Nephron progenitor cell (in vitro differentiated cells): ENCODE results near the gene CTXND1.

ENCODE experiments used
- DNase-seq: peaks from one replicate; pipeline ENCODE4 v3.0.0; 2021
- H3K27ac Mint-ChIP-seq: 2 replicates; pipeline ENCODE4 v1.8.0; 2021; ENCODE audit warnings: mild to moderate bottlenecking, moderate library complexity, mixed read lengths
- H3K27me3 Mint-ChIP-seq: 2 replicates; pipeline ENCODE4 v1.8.0; 2021; ENCODE audit warnings: mild to moderate bottlenecking, low read depth, mixed read lengths; ENCODE audit not compliant: poor library complexity
- H3K36me3 Mint-ChIP-seq: 2 replicates; pipeline ENCODE4 v1.8.0; 2021; ENCODE audit warnings: low read depth, mixed read lengths
- H3K4me1 Mint-ChIP-seq: 2 replicates; pipeline ENCODE4 v1.8.0; 2021; ENCODE audit warnings: mixed read lengths
- H3K4me3 Mint-ChIP-seq: 2 replicates; pipeline ENCODE4 v1.8.0; 2021; ENCODE audit warnings: mild to moderate bottlenecking, moderate library complexity, mixed read lengths
- H3K9me3 Mint-ChIP-seq: 2 replicates; pipeline ENCODE4 v1.8.0; 2021; ENCODE audit warnings: mild to moderate bottlenecking, moderate library complexity, mixed read lengths
- CTCF ChIP-seq: fragments of 200-600 bp; sonication (generic); IDR thresholded peaks from 2 replicates; pipeline ENCODE4 v1.5.0; 2021; ENCODE audit warnings: antibody characterized with exemption

CTXND1 gene

GRCh38 chr15:80286055-80286454 is 34.0 kb upstream of the CTXND1 start:
- Mint-ChIP-seq H3K9me3 (no peaks in the 10 kb centered on the region), H3K27me3 (peaks cover 10% of the 10 kb centered on the region), H3K4me3 (no peak overlapping the region), H3K27ac (no peak overlapping the region), H3K36me3 (no peaks in the 10 kb centered on the region), H3K4me1 (peaks cover 27% of the 10 kb centered on the region)
- no peak for DNase-seq
- TF ChIP-seq CTCF = no peak

GRCh38 chr15:80285379-80285778 is 33.4 kb upstream of the CTXND1 start:
- TF ChIP-seq CTCF = no peak

GRCh38 chr15:80283531-80283930 is 31.5 kb upstream of the CTXND1 start:
- peaks cover 15% of the 10 kb centered on the region for H3K27me3 Mint-ChIP-seq
- no peak for TF ChIP-seq CTCF

More at GRCh38 chr15:80285379-80285778, 33.4 kb upstream of the CTXND1 start:
- Mint-ChIP-seq H3K27ac (no peak overlapping the region), H3K27me3 (peaks cover 14% of the 10 kb centered on the region), H3K9me3 (no peaks in the 10 kb centered on the region), H3K36me3 (no peaks in the 10 kb centered on the region), H3K4me1 (peaks cover 28% of the 10 kb centered on the region), H3K4me3 (no peak overlapping the region)
- DNase-seq = no peak

GRCh38 chr15:80277147-80277546 is 25.1 kb upstream of the CTXND1 start:
- no peak overlapping the region for H3K4me3 Mint-ChIP-seq
- H3K4me1 Mint-ChIP-seq = peaks cover 4% of the 10 kb centered on the region
- H3K36me3 Mint-ChIP-seq = no peaks in the 10 kb centered on the region
- no peaks in the 10 kb centered on the region for H3K9me3 Mint-ChIP-seq
- TF ChIP-seq CTCF = no peak
- no peak overlapping the region for H3K27ac Mint-ChIP-seq
- H3K27me3 Mint-ChIP-seq = peaks cover 16% of the 10 kb centered on the region
- DNase-seq = no peak

More at GRCh38 chr15:80283531-80283930, 31.5 kb upstream of the CTXND1 start:
- Mint-ChIP-seq H3K27ac (no peak overlapping the region), H3K36me3 (no peaks in the 10 kb centered on the region), H3K4me3 (no peak overlapping the region), H3K9me3 (no peaks in the 10 kb centered on the region), H3K4me1 (peaks cover 11% of the 10 kb centered on the region)
- no peak for DNase-seq

DNA sequence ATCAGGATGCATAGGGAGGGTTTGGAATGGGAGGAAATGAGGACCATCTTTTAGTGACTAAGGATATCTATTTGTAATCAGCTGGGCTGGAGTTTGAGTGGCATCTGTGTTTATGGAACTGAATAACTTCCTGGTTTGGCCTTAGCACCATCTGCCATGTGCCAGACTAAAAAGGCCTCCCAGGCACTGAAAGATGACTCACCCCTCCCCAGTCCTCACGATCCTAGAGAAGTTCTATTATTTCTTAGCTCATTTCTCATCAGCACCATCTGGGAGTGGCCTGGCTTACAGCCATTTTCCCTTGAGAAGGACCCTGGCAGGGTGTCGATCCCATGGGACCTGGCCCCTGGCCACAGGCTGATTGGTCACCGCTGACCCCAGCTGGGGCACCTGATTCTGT is 23.9 kb upstream of the CTXND1 start:
- Mint-ChIP-seq H3K36me3 (no peaks in the 10 kb centered on the region), H3K4me1 (peaks cover 4% of the 10 kb centered on the region), H3K9me3 (no peaks in the 10 kb centered on the region), H3K4me3 (no peak overlapping the region), H3K27me3 (peaks cover 21% of the 10 kb centered on the region), H3K27ac (no peak overlapping the region)
- no peak for DNase-seq
- no peak for TF ChIP-seq CTCF

- no peak for DNase-seq
- Mint-ChIP-seq H3K4me1 (no peaks in the 10 kb centered on the region), H3K4me3 (no peak overlapping the region), H3K27me3 (peaks cover 19% of the 10 kb centered on the region), H3K9me3 (no peaks in the 10 kb centered on the region), H3K27ac (no peak overlapping the region), H3K36me3 (no peaks in the 10 kb centered on the region)
- TF ChIP-seq CTCF = no peak
These were observed 23.0 kb upstream of the CTXND1 start for GRCh38 chr15:80274996-80275395.
